Stimulated activated CD8-positive, alpha-beta memory T cell treated with anti-CD3 and anti-CD28 coated beads, Interleukin-7, amount 100 ng/mL, for 48 hours (primary cell): Measurements from ENCODE around the gene CHST13.

Experiments
- DNase-seq, 2 donors: peaks; one replicate each; pipeline ENCODE4 v3.0.0-alpha.2; 2020; ENCODE audit warnings: low read depth in 1 of 2; ENCODE audit errors: extremely low read depth in 1 of 2

Gene CHST13

GRCh38 chr3:126539558-126540250 is 15.7 kb downstream of the CHST13 start:
- no peak for DNase-seq

GRCh38 chr3:126540342-126540849 is 16.4 kb downstream of the CHST13 start:
- no peak for DNase-seq

- DNase-seq: no peak
Observed at GRCh38 chr3:126540951-126541627, 17.1 kb downstream of the CHST13 start.

- no peak for DNase-seq
Observed at GRCh38 chr3:126541628-126542339, 17.8 kb downstream of the CHST13 start.

- no peak for DNase-seq
Observed at GRCh38 chr3:126542340-126543241, 18.6 kb downstream of the CHST13 start.

GRCh38 chr3:126543457-126544061 is 19.6 kb downstream of the CHST13 start:
- no peak for DNase-seq

- no peak for DNase-seq
Observed at GRCh38 chr3:126544596-126545281, 20.8 kb downstream of the CHST13 start.

- no peak for DNase-seq
Observed at GRCh38 chr3:126545544-126545943, 21.6 kb downstream of the CHST13 start.

GRCh38 chr3:126546013-126546412 is 22.1 kb downstream of the CHST13 start:
- DNase-seq: no peak

GRCh38 chr3:126546549-126547239 is 22.7 kb downstream of the CHST13 start:
- no peak for DNase-seq

GRCh38 chr3:126547721-126548120 is 23.8 kb downstream of the CHST13 start:
- no peak for DNase-seq

- DNase-seq: no peak
Observed at GRCh38 chr3:126548556-126549466, 24.9 kb downstream of the CHST13 start.

- DNase-seq: no peak
Observed at GRCh38 chr3:126549861-126550487, 26.0 kb downstream of the CHST13 start.

- no peak for DNase-seq
Observed at GRCh38 chr3:126550488-126551051, 26.6 kb downstream of the CHST13 start.

GRCh38 chr3:126551121-126551838 is 27.3 kb downstream of the CHST13 start:
- DNase-seq: no peak

GRCh38 chr3:126551839-126552687 is 28.1 kb downstream of the CHST13 start:
- DNase-seq: no peak
